Measurements from ENCODE around the gene THEMIS.
"Not testable (repeated sequence)": the region's sequence is repeated elsewhere in the genome, so short reads cannot be mapped to it uniquely, and the experiment has no call there.

THEMIS gene

GRCh38 chr6:127933852-127934840 is 33.3 kb upstream of the THEMIS start:
- no peaks in the 10 kb centered on the region for H3K36me3 ChIP-seq (ENCODE audit: control insufficient read depth, insufficient read depth, low read length)
- no peaks in the 10 kb centered on the region for H3K4me1 ChIP-seq (ENCODE audit: control insufficient read depth, low read depth, low read length)
- no peak overlapping the region for H2BK5ac ChIP-seq (ENCODE audit: low read length)
- H3K9ac ChIP-seq (ENCODE audit: low read length): no peak overlapping the region
- no peak overlapping the region for H3K18ac ChIP-seq (ENCODE audit: low read length)
- no peak overlapping the region for H2AK5ac ChIP-seq (ENCODE audit: low read length)
- H3K27me3 ChIP-seq (ENCODE audit: insufficient read depth, low read length, poor library complexity): no peaks in the 10 kb centered on the region
- H4K8ac ChIP-seq (ENCODE audit: low read depth, low read length): no peak overlapping the region
- no peak overlapping the region for H2BK120ac ChIP-seq (ENCODE audit: low read depth, low read length)
- no peak overlapping the region for H3K23ac ChIP-seq (ENCODE audit: low read length)
- H3K79me2 ChIP-seq (ENCODE audit: control insufficient read depth, insufficient read depth, low read length): no peaks in the 10 kb centered on the region
- H3K56ac ChIP-seq (ENCODE audit: low read length): no peak overlapping the region
- no peak overlapping the region for H3K4ac ChIP-seq (ENCODE audit: low read depth, low read length)
- H3K4me2 ChIP-seq (ENCODE audit: low read length): no peak overlapping the region
- no peak overlapping the region for H4K5ac ChIP-seq (ENCODE audit: low read length)
- H3K79me1 ChIP-seq (ENCODE audit: low read length): no peaks in the 10 kb centered on the region
- no CpG with 5 or more reads among the region's 7 CpGs for WGBS (ENCODE audit: extremely low coverage, insufficient coverage, low lambda C conversion rate)
- no peak overlapping the region for H3K4me3 ChIP-seq (ENCODE audit: low read length)
- no peak overlapping the region for H3K27ac ChIP-seq (ENCODE audit: low read depth, low read length)
- H2BK15ac ChIP-seq (replicated peaks; ENCODE audit: low read depth): no peak overlapping the region
- peak; percentile 11 for DNase-seq

- H3K79me2 ChIP-seq (ENCODE audit: control insufficient read depth, insufficient read depth, low read length): no peaks in the 10 kb centered on the region
These were observed 32.3 kb upstream of the THEMIS start for GRCh38 chr6:127933137-127933536.

DNA sequence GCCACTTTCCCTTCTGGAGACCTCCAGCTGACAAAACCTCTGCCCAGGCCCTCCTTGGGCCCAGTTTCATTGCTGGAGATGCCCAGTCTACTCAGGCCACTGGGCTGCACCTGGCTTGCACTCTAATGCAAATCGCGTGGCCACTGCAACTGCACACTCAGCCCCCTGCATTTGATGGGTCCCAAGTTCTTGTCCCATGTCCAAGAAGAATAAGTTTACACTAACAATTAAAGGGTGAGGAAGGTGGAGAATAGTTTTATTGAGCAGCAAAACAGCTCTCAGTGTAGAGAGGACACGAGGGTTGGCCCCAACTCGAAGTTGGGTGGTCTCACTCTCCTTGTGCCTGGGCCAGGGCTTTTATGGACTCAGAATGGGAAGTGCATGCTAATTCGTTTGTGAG is 31.9 kb upstream of the THEMIS start:
- no peak overlapping the region for H2BK120ac ChIP-seq (ENCODE audit: low read depth, low read length)
- no peak overlapping the region for H2AK5ac ChIP-seq (ENCODE audit: low read length)
- no peaks in the 10 kb centered on the region for H3K36me3 ChIP-seq (ENCODE audit: control insufficient read depth, insufficient read depth, low read length)
- H3K9ac ChIP-seq (ENCODE audit: low read length): no peak overlapping the region
- no peaks in the 10 kb centered on the region for H3K4me1 ChIP-seq (ENCODE audit: control insufficient read depth, low read depth, low read length)
- no peak overlapping the region for H3K27ac ChIP-seq (ENCODE audit: low read depth, low read length)
- H3K4ac ChIP-seq (ENCODE audit: low read depth, low read length): no peak overlapping the region
- WGBS (ENCODE audit: extremely low coverage, insufficient coverage, low lambda C conversion rate): no CpG with 5 or more reads among the region's 5 CpGs
- H2BK5ac ChIP-seq (ENCODE audit: low read length): no peak overlapping the region
- no peak overlapping the region for H3K56ac ChIP-seq (ENCODE audit: low read length)
- no peaks in the 10 kb centered on the region for H3K79me2 ChIP-seq (ENCODE audit: control insufficient read depth, insufficient read depth, low read length)
- no peaks in the 10 kb centered on the region for H3K79me1 ChIP-seq (ENCODE audit: low read length)
- H3K23ac ChIP-seq (ENCODE audit: low read length): no peak overlapping the region
- no peak overlapping the region for H4K8ac ChIP-seq (ENCODE audit: low read depth, low read length)
- H3K4me3 ChIP-seq (ENCODE audit: low read length): no peak overlapping the region
- no peak overlapping the region for H2BK15ac ChIP-seq (replicated peaks; ENCODE audit: low read depth)
- no peak overlapping the region for H4K5ac ChIP-seq (ENCODE audit: low read length)
- H3K18ac ChIP-seq (ENCODE audit: low read length): no peak overlapping the region
- no peaks in the 10 kb centered on the region for H3K27me3 ChIP-seq (ENCODE audit: insufficient read depth, low read length, poor library complexity)
- peak; percentile 6 for DNase-seq
- no peak overlapping the region for H3K4me2 ChIP-seq (ENCODE audit: low read length)

More at GRCh38 chr6:127933137-127933536, 32.3 kb upstream of the THEMIS start:
- Histone ChIP-seq H3K27me3 (ENCODE audit: insufficient read depth, low read length, poor library complexity) (no peaks in the 10 kb centered on the region), H2BK15ac (replicated peaks; ENCODE audit: low read depth) (no peak overlapping the region), H3K79me1 (ENCODE audit: low read length) (no peaks in the 10 kb centered on the region), H3K23ac (ENCODE audit: low read length) (no peak overlapping the region), H3K4me2 (ENCODE audit: low read length) (no peak overlapping the region), H3K9ac (ENCODE audit: low read length) (no peak overlapping the region), H2BK5ac (ENCODE audit: low read length) (no peak overlapping the region), H3K27ac (ENCODE audit: low read depth, low read length) (no peak overlapping the region), H3K36me3 (ENCODE audit: control insufficient read depth, insufficient read depth, low read length) (no peaks in the 10 kb centered on the region), H2BK120ac (ENCODE audit: low read depth, low read length) (no peak overlapping the region), H3K4me3 (ENCODE audit: low read length) (no peak overlapping the region), H3K18ac (ENCODE audit: low read length) (no peak overlapping the region), H4K5ac (ENCODE audit: low read length) (no peak overlapping the region), H3K56ac (ENCODE audit: low read length) (no peak overlapping the region), H4K8ac (ENCODE audit: low read depth, low read length) (no peak overlapping the region), H3K4ac (ENCODE audit: low read depth, low read length) (no peak overlapping the region), H3K4me1 (ENCODE audit: control insufficient read depth, low read depth, low read length) (no peaks in the 10 kb centered on the region), H2AK5ac (ENCODE audit: low read length) (no peak overlapping the region)
- no CpG with 5 or more reads among the region's 1 CpG for WGBS (ENCODE audit: extremely low coverage, insufficient coverage, low lambda C conversion rate)
- DNase-seq: no peak

- H2BK15ac ChIP-seq (replicated peaks; ENCODE audit: low read depth); H3K27ac ChIP-seq (ENCODE audit: low read depth, low read length); H3K9ac ChIP-seq (ENCODE audit: low read length); H3K18ac ChIP-seq (ENCODE audit: low read length); H3K23ac ChIP-seq (ENCODE audit: low read length); DNase-seq; H3K79me2 ChIP-seq (ENCODE audit: control insufficient read depth, insufficient read depth, low read length); H3K4me3 ChIP-seq (ENCODE audit: low read length); H2AK5ac ChIP-seq (ENCODE audit: low read length); H3K4me1 ChIP-seq (ENCODE audit: control insufficient read depth, low read depth, low read length); H3K79me1 ChIP-seq (ENCODE audit: low read length); H4K8ac ChIP-seq (ENCODE audit: low read depth, low read length); H3K36me3 ChIP-seq (ENCODE audit: control insufficient read depth, insufficient read depth, low read length); H3K56ac ChIP-seq (ENCODE audit: low read length); H3K27me3 ChIP-seq (ENCODE audit: insufficient read depth, low read length, poor library complexity); H4K5ac ChIP-seq (ENCODE audit: low read length); H2BK120ac ChIP-seq (ENCODE audit: low read depth, low read length); H2BK5ac ChIP-seq (ENCODE audit: low read length); H3K4me2 ChIP-seq (ENCODE audit: low read length); H3K4ac ChIP-seq (ENCODE audit: low read depth, low read length): not testable (repeated sequence)
- WGBS (ENCODE audit: extremely low coverage, insufficient coverage, low lambda C conversion rate): no CpG with 5 or more reads among the region's 10 CpGs
These were observed 25.6 kb upstream of the THEMIS start for GRCh38 chr6:127926441-127926840.

GRCh38 chr6:127924440-127924839 is 23.6 kb upstream of the THEMIS start:
- H3K79me2 ChIP-seq (ENCODE audit: control insufficient read depth, insufficient read depth, low read length): no peaks in the 10 kb centered on the region
- H2BK120ac ChIP-seq (ENCODE audit: low read depth, low read length): no peak overlapping the region
- H3K27ac ChIP-seq (ENCODE audit: low read depth, low read length): no peak overlapping the region
- no CpG with 5 or more reads among the region's 2 CpGs for WGBS (ENCODE audit: extremely low coverage, insufficient coverage, low lambda C conversion rate)
- no peak overlapping the region for H2AK5ac ChIP-seq (ENCODE audit: low read length)
- H3K4me2 ChIP-seq (ENCODE audit: low read length): no peak overlapping the region
- H3K4me1 ChIP-seq (ENCODE audit: control insufficient read depth, low read depth, low read length): no peaks in the 10 kb centered on the region
- H3K18ac ChIP-seq (ENCODE audit: low read length): no peak overlapping the region
- H3K27me3 ChIP-seq (ENCODE audit: insufficient read depth, low read length, poor library complexity): no peaks in the 10 kb centered on the region
- no peak for DNase-seq
- H3K4me3 ChIP-seq (ENCODE audit: low read length): no peak overlapping the region
- H4K8ac ChIP-seq (ENCODE audit: low read depth, low read length): no peak overlapping the region
- no peak overlapping the region for H4K5ac ChIP-seq (ENCODE audit: low read length)
- no peaks in the 10 kb centered on the region for H3K79me1 ChIP-seq (ENCODE audit: low read length)
- H3K23ac ChIP-seq (ENCODE audit: low read length): no peak overlapping the region
- H2BK15ac ChIP-seq (replicated peaks; ENCODE audit: low read depth): no peak overlapping the region
- no peak overlapping the region for H3K4ac ChIP-seq (ENCODE audit: low read depth, low read length)
- H3K36me3 ChIP-seq (ENCODE audit: control insufficient read depth, insufficient read depth, low read length): no peaks in the 10 kb centered on the region
- H3K9ac ChIP-seq (ENCODE audit: low read length): no peak overlapping the region
- H2BK5ac ChIP-seq (ENCODE audit: low read length): no peak overlapping the region
- no peak overlapping the region for H3K56ac ChIP-seq (ENCODE audit: low read length)

DNA sequence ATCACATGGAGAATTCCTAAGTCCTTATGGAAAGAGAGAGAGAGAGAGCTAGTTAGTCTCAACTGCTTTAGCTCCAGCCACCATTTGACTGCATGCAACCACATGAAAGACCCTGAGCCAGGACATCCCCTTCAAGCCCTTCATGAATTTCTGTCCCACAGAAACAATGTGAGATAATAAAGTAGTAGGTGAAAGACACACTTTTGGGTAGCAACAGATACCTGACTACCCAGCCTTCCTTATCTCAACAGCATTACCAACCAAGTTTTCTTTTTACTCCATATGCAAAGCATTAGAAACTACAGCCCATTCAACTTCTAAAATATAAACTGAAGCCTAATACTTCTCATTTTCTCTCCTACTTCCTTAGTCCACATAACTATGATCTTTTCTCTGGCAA is 23.2 kb upstream of the THEMIS start:
- H3K4me3 ChIP-seq (ENCODE audit: low read length): no peak overlapping the region

More for the DNA sequence above, 23.2 kb upstream of the THEMIS start:
- Histone ChIP-seq H2BK15ac (replicated peaks; ENCODE audit: low read depth) (no peak overlapping the region), H3K23ac (ENCODE audit: low read length) (no peak overlapping the region), H3K4ac (ENCODE audit: low read depth, low read length) (no peak overlapping the region), H3K56ac (ENCODE audit: low read length) (no peak overlapping the region), H3K27me3 (ENCODE audit: insufficient read depth, low read length, poor library complexity) (no peaks in the 10 kb centered on the region), H3K79me2 (ENCODE audit: control insufficient read depth, insufficient read depth, low read length) (no peaks in the 10 kb centered on the region), H3K4me1 (ENCODE audit: control insufficient read depth, low read depth, low read length) (no peaks in the 10 kb centered on the region), H3K9ac (ENCODE audit: low read length) (no peak overlapping the region), H3K79me1 (ENCODE audit: low read length) (no peaks in the 10 kb centered on the region), H3K36me3 (ENCODE audit: control insufficient read depth, insufficient read depth, low read length) (no peaks in the 10 kb centered on the region), H3K18ac (ENCODE audit: low read length) (no peak overlapping the region), H3K4me2 (ENCODE audit: low read length) (no peak overlapping the region), H2BK120ac (ENCODE audit: low read depth, low read length) (no peak overlapping the region), H4K8ac (ENCODE audit: low read depth, low read length) (no peak overlapping the region), H4K5ac (ENCODE audit: low read length) (no peak overlapping the region), H3K27ac (ENCODE audit: low read depth, low read length) (no peak overlapping the region), H2AK5ac (ENCODE audit: low read length) (no peak overlapping the region), H2BK5ac (ENCODE audit: low read length) (no peak overlapping the region)
- DNase-seq: no peak

Data from mesendoderm (in vitro differentiated cells).